K562 (cell line): Measurements from ENCODE around the gene TMEM156. TPM values are rescaled to one million over a fixed set of nuclear protein-coding genes. Genes with fewer than 3 reads are reported as not detected.

ENCODE experiments used
- ATAC-seq: fragments of 200-7000 bp; cut with Tn5 transposase; 3 replicates; pipeline ENCODE4 v1.9.1; 2020; ENCODE audit warnings: moderate library complexity
- BruUV-seq: library from RNA; stranded (reverse); fragments of 400-500 nt; replicated peaks from 2 replicates; lab custom pipeline; 2021; lab: Mats Ljungman, UMichigan
- CTCF ChIA-PET: fragments of 300-600 bp; formaldehyde crosslinking; extraction: SDS; loops from one replicate; lab custom pipeline; 2021; ENCODE audit warnings: low intra/inter-chr PET ratio; lab: Yijun Ruan, JAX
- POLR2A ChIA-PET: fragments of 300-600, 350-650 bp; sonication (Branson Sonifier 250); formaldehyde crosslinking; extraction: SDS; loops from one replicate; lab custom pipeline; 2021; ENCODE audit warnings: antibody characterized with exemption, inconsistent platforms; lab: Yijun Ruan, JAX
- DNase-seq, 4 experiments: peaks; one replicate each; pipeline versions ENCODE4 v3.0.0 to v3.0.0-alpha.2; 2011 to 2018; ENCODE audit warnings: low spot score in 3 of 4, mixed read lengths in 3 of 4; ENCODE audit errors: extremely low read depth in 1 of 4
- FAIRE-seq: peaks from 2 replicates; lab custom pipeline; 2011; peaks lifted over from hg19 to GRCh38; lab: Jason Lieb, UNC
- H2AFZ ChIP-seq: 2 replicates; pipeline ENCODE4 v1.6.0; 2011; ENCODE audit warnings: low read depth, low read length, control low read depth, inconsistent platforms
- H3K27ac ChIP-seq: fragments of 200-600 bp; 3 replicates; pipeline ENCODE4 v1.8.0; 2011; ENCODE audit warnings: low read depth, mild to moderate bottlenecking, control low read depth, inconsistent platforms, low read length, moderate library complexity, mixed read lengths; ENCODE audit errors: extremely low read depth
- H3K27me3 ChIP-seq, 2 experiments: fragments of 300-600 bp in 1 of 2; 2 replicates in 1 of 2; 3 replicates in 1 of 2; pipeline versions ENCODE4 v1.6.0 to v1.8.0; 2011; ENCODE audit warnings: inconsistent platforms in 2 of 2, low read length in 2 of 2, mild to moderate bottlenecking in 1 of 2, mixed read lengths in 1 of 2, moderate library complexity in 1 of 2; ENCODE audit not compliant: control insufficient read depth in 2 of 2, insufficient read depth in 2 of 2
- H3K36me3 ChIP-seq: fragments of 300-600 bp; 3 replicates; pipeline ENCODE4 v1.8.0; 2011; ENCODE audit warnings: mild to moderate bottlenecking, low read length, inconsistent platforms; ENCODE audit not compliant: control insufficient read depth, insufficient read depth
- H3K4me1 ChIP-seq, 2 experiments: fragments of 200-600 bp in 1 of 2; replicated peaks in 1 of 2; 2 replicates in 1 of 2; 3 replicates in 1 of 2; pipeline versions ENCODE4 v1.5.1 to v1.8.0; 2011; ENCODE audit warnings: inconsistent platforms in 2 of 2, low read length in 2 of 2, mild to moderate bottlenecking in 1 of 2, mixed read lengths in 1 of 2, moderate library complexity in 1 of 2; ENCODE audit not compliant: control insufficient read depth in 2 of 2, insufficient read depth in 2 of 2
- H3K4me2 ChIP-seq: 2 replicates; pipeline ENCODE4 v1.6.1; 2011; ENCODE audit warnings: low read length, control low read depth, inconsistent platforms, mixed read lengths; ENCODE audit not compliant: insufficient read depth
- H3K4me3 ChIP-seq: fragments of 200-600 bp; sonication (generic), shearing (Covaris generic); 2 replicates; pipeline ENCODE4 v1.5.1; 2016; ENCODE audit warnings: control low read depth, inconsistent platforms
- H3K79me2 ChIP-seq: fragments of 200-600 bp; 3 replicates; pipeline ENCODE4 v1.8.0; 2011; ENCODE audit warnings: low read length, inconsistent platforms; ENCODE audit not compliant: control insufficient read depth, insufficient read depth
- H3K9ac ChIP-seq, 2 experiments: 2 replicates each; pipeline versions ENCODE4 v1.6.0 to v1.6.1; 2011; ENCODE audit warnings: low read depth in 2 of 2, low read length in 2 of 2, control low read depth in 1 of 2, inconsistent platforms in 1 of 2, mild to moderate bottlenecking in 1 of 2, mixed read lengths in 1 of 2; ENCODE audit not compliant: insufficient read depth in 1 of 2
- H3K9me1 ChIP-seq: one replicate; pipeline ENCODE4 v1.6.0; 2011; ENCODE audit warnings: inconsistent platforms, mild to moderate bottlenecking, low read length, moderate library complexity; ENCODE audit not compliant: control insufficient read depth, insufficient read depth
- H3K9me3 ChIP-seq: replicated peaks from 2 replicates; pipeline ENCODE4 v1.5.1; 2011; ENCODE audit warnings: low read depth, low read length, inconsistent platforms; ENCODE audit not compliant: control insufficient read depth, insufficient read depth
- H4K20me1 ChIP-seq: replicated peaks from 2 replicates; pipeline ENCODE4 v1.6.1; 2011; ENCODE audit warnings: low read length, inconsistent platforms, mixed read lengths; ENCODE audit not compliant: control insufficient read depth, insufficient read depth
- BMI1 ChIP-seq: fragments of 150-350 bp; IDR thresholded peaks from 2 replicates; pipeline ENCODE4 v1.6.1; 2014; ENCODE audit warnings: low read length
- CEBPB ChIP-seq: fragments of 450-650 bp; IDR thresholded peaks from 2 replicates; pipeline ENCODE4 v1.6.1; 2016; ENCODE audit warnings: missing genetic modification characterization, missing compliant biosample characterization
- CEBPG ChIP-seq, 3 experiments: fragments of 200-800 bp in 1 of 3; sonication (Bioruptor generic) in 1 of 3; sonication (generic) in 1 of 3; formaldehyde crosslinking in 1 of 3; IDR thresholded peaks in 2 of 3; conservative IDR thresholded peaks in 1 of 3; 2 replicates each; pipeline versions ENCODE4 v1.6.1 to v1.8.0; 2016 to 2022; ENCODE audit warnings: missing compliant biosample characterization in 2 of 3, missing genetic modification characterization in 2 of 3, mild to moderate bottlenecking in 1 of 3, missing genetic modification reagents in 1 of 3
- GATAD2A ChIP-seq: fragments of 450-650 bp; IDR thresholded peaks from 2 replicates; pipeline ENCODE4 v1.6.1; 2017
- PKNOX1 ChIP-seq: fragments of 450-650 bp; IDR thresholded peaks from 2 replicates; pipeline ENCODE4 v1.6.1; 2016
- SOX6 ChIP-seq: fragments of 450-650 bp; IDR thresholded peaks from 2 replicates; pipeline ENCODE4 v1.6.1; 2014; ENCODE audit warnings: mild to moderate bottlenecking
- SRSF3 ChIP-seq: fragments of 200-400 bp; formaldehyde crosslinking; IDR thresholded peaks from 2 replicates; pipeline ENCODE4 v1.6.1; 2016; ENCODE audit warnings: mild to moderate bottlenecking, low read length, moderate library complexity; ENCODE audit not compliant: insufficient read depth
- ZNF589 ChIP-seq: fragments of 200-800 bp; sonication (Bioruptor generic); IDR thresholded peaks from 2 replicates; pipeline ENCODE4 v1.6.1; 2016; ENCODE audit warnings: low read depth, missing genetic modification characterization, missing compliant biosample characterization
- whole genome bisulfite sequencing: fragments of 100-300 bp; shearing (Covaris generic); methylation state at CpG from one replicate; pipeline ENCODE4 v1.1.6; 2016; ENCODE audit warnings: low coverage, mixed read lengths; ENCODE audit not compliant: insufficient coverage; ENCODE audit errors: missing lambda C conversion rate; 5-methylcytosine and 5-hydroxymethylcytosine counted together
- in situ Hi-C: fragments of 300-500 bp; cut with MboI; formaldehyde crosslinking; loops from 4 replicates; pipeline ENCODE4 v1.15.0; 2018; ENCODE audit warnings: inconsistent platforms, mixed read lengths
- intact Hi-C: fragments of 100-400 bp; cut with micrococcal nuclease; formaldehyde crosslinking; loops from 2 replicates; pipeline ENCODE4 v1.14.2; 2022
- polyA plus RNA-seq, 8 experiments: library from polyadenylated mRNA; depleted of rRNA in 4 of 8; stranded (reverse) in 5 of 8; unstranded in 3 of 8; fragments of >200 nt; fragmentation: Nextera tagmentation in 2 of 8; fragmentation: Illumina TruSeq in 1 of 8; extraction: Ambion mirVana in 2 of 8; extraction: Trizol in 1 of 8; gene quantifications; 2 replicates each; pipeline versions ENCODE4 v1.2.1 to v1.2.3, GENCODE V29; 2011 to 2014; ENCODE audit warnings: inconsistent platforms in 1 of 8, missing spikeins in 1 of 8
- total RNA-seq, 7 experiments: library from RNA; depleted of rRNA in 6 of 7; stranded (reverse); fragments of >200 nt in 6 of 7; fragmentation: Illumina TruSeq in 2 of 7; extraction: Trizol in 2 of 7; gene quantifications; 2 replicates each; pipeline versions ENCODE4 v1.2.1 to v1.2.3, GENCODE V29; 2011 to 2021; ENCODE audit warnings: low replicate concordance in 1 of 7

Gene TMEM156
- total and polyA plus RNA-seq, 9 of the 15 experiments (the other 6 are each of a cell fraction or from before 2014, with no cell fraction given): 3.5 to 9.6 (median 6.4) TPM

- H3K4me1 ChIP-seq: no peaks in the 10 kb centered on the region
- no TSS peak for BruUV-seq
- no peak for ATAC-seq
- no peak overlapping the region for H3K4me3 ChIP-seq
- 22% methylated on average over 4 of the region's 4 CpGs for WGBS
- H3K27ac ChIP-seq: no peak overlapping the region
- H3K4me2 ChIP-seq: no peak overlapping the region
- FAIRE-seq: no peak
- TF ChIP-seq CEBPB (tag) (peak; percentile 71), CEBPG (CRISPR knock-in tag; IDR thresholded peaks at IDR 0.05) (no peak), CEBPG (tag; conservative IDR thresholded peaks at IDR 0.05 in 1 of 2, IDR thresholded peaks at IDR 0.05 in 1 of 2) (peak; percentile 20 to 51; a peak in 1 of 4 replicates), SOX6 (no peak)
- H3K9me3 ChIP-seq: no peaks in the 10 kb centered on the region
- H3K27me3 ChIP-seq: peaks cover 8 to 18% of the 10 kb centered on the region in 2 experiments; a peak in 3 of 5 replicates
- ChIA-PET CTCF (no interaction called here), POLR2A (interaction anchor here (1.8 kb wide), 1 partner anchor 30 kb away, joined by 6 read pairs; no protein-coding TSS in a partner anchor)
- intact Hi-C loops (no loop called here), in situ Hi-C loops (loop anchor here (10.0 kb wide), 1 partner anchor 679 kb away; the partner anchor contains the start of gene SMIM14)
- no peaks in the 10 kb centered on the region for H3K9me1 ChIP-seq
- no peaks in the 10 kb centered on the region for H3K36me3 ChIP-seq
- no peak overlapping the region for H2AFZ ChIP-seq
- no peaks in the 10 kb centered on the region for H3K79me2 ChIP-seq
- no peak overlapping the region for H3K9ac ChIP-seq
- DNase-seq: no peak
- H4K20me1 ChIP-seq: no peaks in the 10 kb centered on the region
Observed at GRCh38 chr4:38955957-38956356, 76.3 kb downstream of the TMEM156 start.

- ChIA-PET POLR2A (interaction anchor here (0.9 to 1.8 kb wide), 2 partner anchors 17 to 28 kb away, joined by 3 to 6 read pairs; no protein-coding TSS in a partner anchor), CTCF (no interaction called here)
- H3K79me2 ChIP-seq: no peaks in the 10 kb centered on the region
- H3K27ac ChIP-seq: no peak overlapping the region
- BruUV-seq: no TSS peak
- H3K9me3 ChIP-seq: no peaks in the 10 kb centered on the region
- no peaks in the 10 kb centered on the region for H3K36me3 ChIP-seq
- peaks cover 13 to 18% of the 10 kb centered on the region in 2 experiments; a peak in 3 of 5 replicates for H3K27me3 ChIP-seq
- ATAC-seq (no peak), FAIRE-seq (no peak), DNase-seq (no peak)
- in situ Hi-C loops: loop anchor here (10.0 kb wide), 1 partner anchor 680 kb away; the partner anchor contains the start of gene SMIM14
- no peak overlapping the region for H3K4me2 ChIP-seq
- no peak overlapping the region for H3K9ac ChIP-seq
- intact Hi-C loops: no loop called here
- no peaks in the 10 kb centered on the region for H3K9me1 ChIP-seq
- H4K20me1 ChIP-seq: no peaks in the 10 kb centered on the region
- no peak overlapping the region for H2AFZ ChIP-seq
- no peak for TF ChIP-seq BMI1
- TF ChIP-seq GATAD2A: no peak
- TF ChIP-seq SRSF3: no peak
- TF ChIP-seq ZNF589 (CRISPR knock-in tag): no peak
- TF ChIP-seq PKNOX1: no peak
- H3K4me3 ChIP-seq: no peak overlapping the region
- H3K4me1 ChIP-seq: no peaks in the 10 kb centered on the region
Observed at GRCh38 chr4:38954727-38955126, 77.5 kb downstream of the TMEM156 start.
